ENCODE data around the gene PKDCC. TPM values are rescaled to one million over a fixed set of nuclear protein-coding genes. Genes with fewer than 3 reads are reported as not detected.
"Not testable (repeated sequence)": the region's sequence is repeated elsewhere in the genome, so short reads cannot be mapped to it uniquely, and the experiment has no call there.

PKDCC gene
- total RNA-seq, 1 experiment from 2014 or later: 82.2 TPM

GRCh38 chr2:42032224-42032620 lies 15.6 kb upstream of the PKDCC start:
- CTCF ChIA-PET: no interaction called here
- Histone ChIP-seq H3K4me1 (ENCODE audit: insufficient read depth, low read length, poor library complexity, severe bottlenecking) (peaks cover 55% of the 10 kb centered on the region), H3K27ac (ENCODE audit: low read depth, low read length, poor library complexity, severe bottlenecking) (no peak overlapping the region), H3K4me3 (ENCODE audit: low read depth, low read length, poor library complexity, severe bottlenecking) (no peak overlapping the region), H3K36me3 (ENCODE audit: insufficient read depth, low read length, poor library complexity, severe bottlenecking) (no peaks in the 10 kb centered on the region), H3K9me3 (ENCODE audit: low read depth, low read length, poor library complexity, severe bottlenecking) (no peaks in the 10 kb centered on the region), H3K27me3 (replicated peaks; ENCODE audit: insufficient read depth, low read depth, low read length, poor library complexity) (no peaks in the 10 kb centered on the region)
- intact Hi-C loops (cut with micrococcal nuclease; ENCODE audit: unreplicated experiment): no loop called here
- TF ChIP-seq CTCF (conservative IDR thresholded peaks at IDR 0.05; ENCODE audit: low read depth, low read length) (no peak), EZH2 (IDR thresholded peaks at IDR 0.05; ENCODE audit: borderline replicate concordance, low read depth, low read length, poor library complexity, severe bottlenecking) (no peak)
- no peak for DNase-seq (ENCODE audit: low spot score)
- BruUV-seq (replicated peaks): no TSS peak
- POLR2A ChIA-PET (ENCODE audit: low non-redundant PET): no interaction called here

GRCh38 chr2:42032745-42033144 lies 15.1 kb upstream of the PKDCC start:
- intact Hi-C loops (cut with micrococcal nuclease; ENCODE audit: unreplicated experiment): no loop called here
- no peak for DNase-seq (ENCODE audit: low spot score)
- no TSS peak for BruUV-seq (replicated peaks)
- ChIA-PET CTCF (no interaction called here), POLR2A (ENCODE audit: low non-redundant PET) (no interaction called here)
- H3K4me3 ChIP-seq (ENCODE audit: low read depth, low read length, poor library complexity, severe bottlenecking): no peak overlapping the region
- no peaks in the 10 kb centered on the region for H3K27me3 ChIP-seq (replicated peaks; ENCODE audit: insufficient read depth, low read depth, low read length, poor library complexity)
- TF ChIP-seq CTCF (conservative IDR thresholded peaks at IDR 0.05; ENCODE audit: low read depth, low read length) (no peak), EZH2 (IDR thresholded peaks at IDR 0.05; ENCODE audit: borderline replicate concordance, low read depth, low read length, poor library complexity, severe bottlenecking) (no peak)
- peaks cover 50% of the 10 kb centered on the region for H3K4me1 ChIP-seq (ENCODE audit: insufficient read depth, low read length, poor library complexity, severe bottlenecking)
- H3K36me3 ChIP-seq (ENCODE audit: insufficient read depth, low read length, poor library complexity, severe bottlenecking): no peaks in the 10 kb centered on the region
- H3K9me3 ChIP-seq (ENCODE audit: low read depth, low read length, poor library complexity, severe bottlenecking): no peaks in the 10 kb centered on the region
- no peak overlapping the region for H3K27ac ChIP-seq (ENCODE audit: low read depth, low read length, poor library complexity, severe bottlenecking)

- CTCF ChIA-PET: interaction anchor here (0.8 kb wide), 1 partner anchor 21 kb away, joined by 3 read pairs; no protein-coding TSS in a partner anchor
- POLR2A ChIA-PET (ENCODE audit: low non-redundant PET); H3K27me3 ChIP-seq (replicated peaks; ENCODE audit: insufficient read depth, low read depth, low read length, poor library complexity); BruUV-seq (replicated peaks); DNase-seq (ENCODE audit: low spot score); H3K36me3 ChIP-seq (ENCODE audit: insufficient read depth, low read length, poor library complexity, severe bottlenecking); H3K9me3 ChIP-seq (ENCODE audit: low read depth, low read length, poor library complexity, severe bottlenecking); H3K4me3 ChIP-seq (ENCODE audit: low read depth, low read length, poor library complexity, severe bottlenecking); H3K27ac ChIP-seq (ENCODE audit: low read depth, low read length, poor library complexity, severe bottlenecking); intact Hi-C loops (cut with micrococcal nuclease; ENCODE audit: unreplicated experiment): not testable (repeated sequence)
- H3K4me1 ChIP-seq (ENCODE audit: insufficient read depth, low read length, poor library complexity, severe bottlenecking): peaks cover 37% of the 10 kb centered on the region
Observed at GRCh38 chr2:42034096-42034495, 13.7 kb upstream of the PKDCC start.

- no peak for DNase-seq (ENCODE audit: low spot score)
- H3K4me3 ChIP-seq (ENCODE audit: low read depth, low read length, poor library complexity, severe bottlenecking): no peak overlapping the region
- BruUV-seq (replicated peaks): no TSS peak
- H3K27ac ChIP-seq (ENCODE audit: low read depth, low read length, poor library complexity, severe bottlenecking): no peak overlapping the region
- POLR2A ChIA-PET (ENCODE audit: low non-redundant PET): no interaction called here
- H3K4me1 ChIP-seq (ENCODE audit: insufficient read depth, low read length, poor library complexity, severe bottlenecking): peaks cover 25% of the 10 kb centered on the region
- no peaks in the 10 kb centered on the region for H3K36me3 ChIP-seq (ENCODE audit: insufficient read depth, low read length, poor library complexity, severe bottlenecking)
- H3K27me3 ChIP-seq (replicated peaks; ENCODE audit: insufficient read depth, low read depth, low read length, poor library complexity): no peaks in the 10 kb centered on the region
- CTCF ChIA-PET: no interaction called here
- H3K9me3 ChIP-seq (ENCODE audit: low read depth, low read length, poor library complexity, severe bottlenecking): no peaks in the 10 kb centered on the region
- intact Hi-C loops (cut with micrococcal nuclease; ENCODE audit: unreplicated experiment): no loop called here
- no peak for TF ChIP-seq CTCF (conservative IDR thresholded peaks at IDR 0.05; ENCODE audit: low read depth, low read length)
Observed at GRCh38 chr2:42035241-42035640, 12.6 kb upstream of the PKDCC start.
